Esophagus squamous epithelium (tissue), 4 donors: ENCODE data around the gene RNF175.

Experiments used
- CTCF ChIP-seq, 6 experiments: fragments of 450-650 bp in 4 of 6; fragments of 200-600 bp in 2 of 6; sonication (generic) in 2 of 6; IDR thresholded peaks; one replicate each; pipeline ENCODE4 v1.5.1; 2016 to 2019; ENCODE audit warnings: antibody characterized with exemption in 6 of 6, mild to moderate bottlenecking in 4 of 6, moderate library complexity in 4 of 6
- POLR2A ChIP-seq, 4 donors: fragments of 450-650 bp; IDR thresholded peaks; one replicate each; pipeline ENCODE4 v1.6.1; 2017; ENCODE audit warnings: antibody characterized with exemption in 4 of 4, mild to moderate bottlenecking in 4 of 4, moderate library complexity in 3 of 4

GRCh38 chr4:153792618-153793247 is 32.9 kb upstream of the RNF175 start:
- no peak for TF ChIP-seq CTCF (IDR thresholded peaks at IDR 0.05)
- no peak for TF ChIP-seq POLR2A (IDR thresholded peaks at IDR 0.05)
